ENCODE measurements around the gene AMBRA1.
A peak's percentile ranks its signal among the peaks of the same experiment; 100 is the strongest.

Gene AMBRA1

DNA sequence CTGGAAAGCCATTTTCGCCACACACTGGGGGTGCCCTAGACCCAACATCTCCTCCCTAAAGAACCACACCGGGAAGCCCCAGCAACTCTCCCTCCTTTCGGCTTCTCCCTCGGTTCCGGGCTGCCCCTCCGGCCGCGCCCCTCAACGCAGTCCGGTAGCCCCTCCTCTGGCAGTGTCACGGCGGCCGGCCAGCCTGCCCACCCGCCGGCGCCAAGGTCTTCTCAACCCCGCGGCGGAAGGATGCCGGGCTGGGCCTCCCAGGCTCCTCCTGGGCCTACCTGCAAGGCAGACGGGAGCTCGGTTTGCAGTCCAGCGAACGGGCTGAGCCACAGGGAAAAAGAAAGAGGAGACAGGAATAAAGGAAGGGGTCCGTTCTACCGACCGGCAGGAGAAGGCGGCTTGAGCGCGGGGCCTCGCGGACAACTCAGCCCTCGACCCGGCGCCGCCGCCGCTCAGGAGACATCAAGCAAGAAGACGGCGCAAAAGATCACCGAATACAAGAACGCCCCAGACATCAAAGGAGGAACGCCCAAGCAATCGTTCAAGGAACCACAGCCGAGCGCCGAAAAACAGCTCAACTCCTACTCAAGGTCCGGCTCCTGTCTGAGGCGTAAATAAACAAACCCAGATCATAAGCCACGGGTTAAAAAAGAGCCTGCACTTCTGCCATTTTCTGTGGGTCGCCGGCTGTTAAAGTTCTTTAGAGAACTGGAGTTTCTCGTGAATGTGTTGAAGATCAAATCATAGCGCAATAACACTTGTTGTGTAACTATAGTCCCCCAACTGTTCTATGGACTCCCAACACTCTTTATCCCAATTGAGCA, at the start of gene AMBRA1:
Gene AMBRA1 (minus strand): TSS at position 474 of the 824 bp plus-strand sequence. CDS start 45,643 bp downstream, outside the sequence.
- Histone ChIP-seq H3K36me3 (ENCODE audit: control insufficient read depth, insufficient read depth, low read length) (no peaks in the 10 kb centered on the region), H3K4me3 (ENCODE audit: low read length) (peak within 1 kb of the TSS; percentile 91), H3K9me3 (ENCODE audit: control insufficient read depth, low read length) (no peaks in the 10 kb centered on the region), H3K27me3 (ENCODE audit: control insufficient read depth, insufficient read depth, low read length) (no peaks in the 10 kb centered on the region), H3K9ac (ENCODE audit: low read length) (peak within 1 kb of the TSS; percentile 80), H3K4me1 (ENCODE audit: control insufficient read depth, insufficient read depth, low read length) (peaks cover 29% of the 10 kb centered on the region)

DNA sequence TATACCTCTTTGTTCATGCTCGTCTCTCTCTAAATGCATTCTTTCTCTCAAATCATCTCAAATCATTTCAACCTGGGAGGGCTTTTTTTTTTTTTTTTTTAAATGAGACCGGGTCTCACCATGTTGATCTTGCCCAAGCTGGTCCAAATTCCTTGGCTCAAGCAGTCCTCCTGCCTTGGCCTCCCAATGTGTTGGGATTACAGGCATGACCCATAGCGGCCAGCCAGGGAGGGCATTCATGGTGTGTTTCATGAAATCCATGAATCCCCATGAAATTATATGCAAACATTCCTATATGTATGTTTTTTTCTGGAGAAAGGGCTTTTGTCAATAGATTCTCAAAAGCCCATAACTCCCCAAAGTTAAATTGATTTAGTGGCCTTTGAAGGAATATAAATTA, 49.7 kb upstream of the AMBRA1 start:
- Histone ChIP-seq H3K9ac (ENCODE audit: low read length) (no peak overlapping the region), H3K4me3 (ENCODE audit: low read length) (no peak overlapping the region), H3K27me3 (ENCODE audit: control insufficient read depth, insufficient read depth, low read length) (no peaks in the 10 kb centered on the region), H3K4me1 (ENCODE audit: control insufficient read depth, insufficient read depth, low read length) (peaks cover 11% of the 10 kb centered on the region), H3K36me3 (ENCODE audit: control insufficient read depth, insufficient read depth, low read length) (no peaks in the 10 kb centered on the region), H3K9me3 (ENCODE audit: control insufficient read depth, low read length) (no peaks in the 10 kb centered on the region)

DNA sequence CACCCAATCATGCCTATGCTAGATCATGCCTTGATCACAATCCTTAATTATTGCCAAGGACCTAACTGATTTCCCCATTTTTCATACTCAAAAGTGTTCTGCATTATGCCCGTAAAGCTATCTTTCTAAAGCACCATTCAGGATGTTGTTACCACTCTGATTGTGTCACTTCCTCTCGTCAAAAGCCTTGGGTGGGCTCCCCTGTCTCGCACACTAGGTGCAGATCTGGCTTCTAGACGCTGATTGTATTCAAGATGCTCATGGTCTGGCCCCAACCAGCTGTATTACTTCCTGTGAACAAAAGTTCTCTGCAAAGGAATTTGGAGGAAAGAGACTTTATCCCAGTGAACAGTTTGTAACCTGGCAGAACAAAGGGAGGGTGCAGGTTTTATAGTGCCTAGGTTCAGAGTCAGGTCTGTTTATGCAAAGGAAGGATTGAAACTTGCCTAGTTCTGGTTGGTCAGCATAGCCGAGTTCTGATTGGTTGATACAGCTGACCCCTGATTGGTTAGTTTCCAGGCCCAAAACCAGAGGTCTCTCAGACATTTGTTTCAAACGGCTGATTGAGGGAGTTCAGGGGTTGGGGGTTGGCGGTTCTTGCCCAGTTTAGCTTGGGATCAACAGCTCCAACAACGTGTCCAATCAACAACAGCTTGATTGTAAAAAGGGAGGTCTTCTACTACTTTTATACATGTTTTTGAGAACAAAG, 49.0 kb upstream of the AMBRA1 start:
- H3K36me3 ChIP-seq (ENCODE audit: control insufficient read depth, insufficient read depth, low read length), result no peaks in the 10 kb centered on the region

GRCh38 chr11:46641639-46642038, 47.8 kb upstream of the AMBRA1 start:
- H3K4me1 ChIP-seq (ENCODE audit: control insufficient read depth, insufficient read depth, low read length), result peaks cover 11% of the 10 kb centered on the region
- no peaks in the 10 kb centered on the region for H3K9me3 ChIP-seq (ENCODE audit: control insufficient read depth, low read length)
- no peak overlapping the region for H3K4me3 ChIP-seq (ENCODE audit: low read length)
- H3K36me3 ChIP-seq (ENCODE audit: control insufficient read depth, insufficient read depth, low read length), result no peaks in the 10 kb centered on the region
- H3K27me3 ChIP-seq (ENCODE audit: control insufficient read depth, insufficient read depth, low read length), result no peaks in the 10 kb centered on the region
- H3K9ac ChIP-seq (ENCODE audit: low read length), result no peak overlapping the region

More for the DNA sequence above, 49.0 kb upstream of the AMBRA1 start:
- no peaks in the 10 kb centered on the region for H3K27me3 ChIP-seq (ENCODE audit: control insufficient read depth, insufficient read depth, low read length)
- no peaks in the 10 kb centered on the region for H3K9me3 ChIP-seq (ENCODE audit: control insufficient read depth, low read length)
- H3K4me3 ChIP-seq (ENCODE audit: low read length), result no peak overlapping the region
- H3K9ac ChIP-seq (ENCODE audit: low read length), result no peak overlapping the region
- H3K4me1 ChIP-seq (ENCODE audit: control insufficient read depth, insufficient read depth, low read length), result peaks cover 11% of the 10 kb centered on the region

DNA sequence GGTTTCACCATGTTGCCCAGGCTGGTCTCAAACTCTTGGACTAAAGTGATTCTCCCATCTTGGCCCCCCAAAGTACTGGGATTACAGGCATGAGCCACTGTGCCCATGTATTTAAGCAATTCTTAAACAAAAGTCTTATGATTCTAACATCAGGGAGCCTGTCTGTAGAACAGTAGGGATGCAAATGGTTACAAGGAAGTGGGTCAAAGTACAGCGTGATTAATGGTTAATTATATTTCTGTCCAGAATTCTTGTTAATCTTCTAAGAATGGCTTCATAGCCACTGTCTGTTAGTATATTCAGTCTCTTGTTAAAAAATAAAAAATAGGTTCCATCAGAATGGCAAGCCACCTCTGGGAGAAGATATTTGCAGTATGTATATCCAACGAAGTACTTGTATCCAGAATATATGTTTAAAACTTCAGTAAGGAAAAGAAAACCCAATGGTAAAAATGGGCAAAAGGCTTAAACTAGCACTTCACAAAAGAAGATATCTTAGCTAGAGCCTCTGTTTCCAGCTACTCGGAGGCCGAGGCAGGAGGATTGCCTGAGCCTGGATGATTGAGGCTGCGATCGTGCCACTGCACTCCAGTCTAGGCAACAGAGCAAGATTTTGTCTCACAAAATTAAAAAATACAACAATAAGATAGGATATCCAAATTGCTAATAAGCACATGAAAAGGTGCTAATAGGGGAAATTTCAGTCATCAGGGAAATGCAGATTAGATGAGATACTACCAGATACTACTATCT, 46.4 kb upstream of the AMBRA1 start:
- H3K27me3 ChIP-seq (ENCODE audit: control insufficient read depth, insufficient read depth, low read length), result no peaks in the 10 kb centered on the region
- peaks cover 11% of the 10 kb centered on the region for H3K4me1 ChIP-seq (ENCODE audit: control insufficient read depth, insufficient read depth, low read length)
- H3K4me3 ChIP-seq (ENCODE audit: low read length), result no peak overlapping the region
- no peaks in the 10 kb centered on the region for H3K36me3 ChIP-seq (ENCODE audit: control insufficient read depth, insufficient read depth, low read length)
- peak overlapping the region; percentile 24 for H3K9ac ChIP-seq (ENCODE audit: low read length)
- no peaks in the 10 kb centered on the region for H3K9me3 ChIP-seq (ENCODE audit: control insufficient read depth, low read length)

- H3K9me3 ChIP-seq (ENCODE audit: control insufficient read depth, low read length), result no peaks in the 10 kb centered on the region
- H3K9ac ChIP-seq (ENCODE audit: low read length), result no peak overlapping the region
- H3K27me3 ChIP-seq (ENCODE audit: control insufficient read depth, insufficient read depth, low read length), result no peaks in the 10 kb centered on the region
- H3K36me3 ChIP-seq (ENCODE audit: control insufficient read depth, insufficient read depth, low read length), result no peaks in the 10 kb centered on the region
- H3K4me3 ChIP-seq (ENCODE audit: low read length), result no peak overlapping the region
- H3K4me1 ChIP-seq (ENCODE audit: control insufficient read depth, insufficient read depth, low read length), result peaks cover 11% of the 10 kb centered on the region
Measured at GRCh38 chr11:46639197-46639839, 45.5 kb upstream of the AMBRA1 start.

- Histone ChIP-seq H3K4me1 (ENCODE audit: control insufficient read depth, insufficient read depth, low read length) (peaks cover 11% of the 10 kb centered on the region), H3K4me3 (ENCODE audit: low read length) (no peak overlapping the region), H3K27me3 (ENCODE audit: control insufficient read depth, insufficient read depth, low read length) (no peaks in the 10 kb centered on the region), H3K36me3 (ENCODE audit: control insufficient read depth, insufficient read depth, low read length) (no peaks in the 10 kb centered on the region), H3K9me3 (ENCODE audit: control insufficient read depth, low read length) (no peaks in the 10 kb centered on the region), H3K9ac (ENCODE audit: low read length) (no peak overlapping the region)
Measured at GRCh38 chr11:46637546-46637945, 43.7 kb upstream of the AMBRA1 start.

- H3K9ac ChIP-seq (ENCODE audit: low read length), result no peak overlapping the region
- no peaks in the 10 kb centered on the region for H3K9me3 ChIP-seq (ENCODE audit: control insufficient read depth, low read length)
- no peaks in the 10 kb centered on the region for H3K27me3 ChIP-seq (ENCODE audit: control insufficient read depth, insufficient read depth, low read length)
- H3K36me3 ChIP-seq (ENCODE audit: control insufficient read depth, insufficient read depth, low read length), result no peaks in the 10 kb centered on the region
- H3K4me3 ChIP-seq (ENCODE audit: low read length), result no peak overlapping the region
- H3K4me1 ChIP-seq (ENCODE audit: control insufficient read depth, insufficient read depth, low read length), result peaks cover 11% of the 10 kb centered on the region
Measured at GRCh38 chr11:46635557-46636139, 41.8 kb upstream of the AMBRA1 start.

DNA sequence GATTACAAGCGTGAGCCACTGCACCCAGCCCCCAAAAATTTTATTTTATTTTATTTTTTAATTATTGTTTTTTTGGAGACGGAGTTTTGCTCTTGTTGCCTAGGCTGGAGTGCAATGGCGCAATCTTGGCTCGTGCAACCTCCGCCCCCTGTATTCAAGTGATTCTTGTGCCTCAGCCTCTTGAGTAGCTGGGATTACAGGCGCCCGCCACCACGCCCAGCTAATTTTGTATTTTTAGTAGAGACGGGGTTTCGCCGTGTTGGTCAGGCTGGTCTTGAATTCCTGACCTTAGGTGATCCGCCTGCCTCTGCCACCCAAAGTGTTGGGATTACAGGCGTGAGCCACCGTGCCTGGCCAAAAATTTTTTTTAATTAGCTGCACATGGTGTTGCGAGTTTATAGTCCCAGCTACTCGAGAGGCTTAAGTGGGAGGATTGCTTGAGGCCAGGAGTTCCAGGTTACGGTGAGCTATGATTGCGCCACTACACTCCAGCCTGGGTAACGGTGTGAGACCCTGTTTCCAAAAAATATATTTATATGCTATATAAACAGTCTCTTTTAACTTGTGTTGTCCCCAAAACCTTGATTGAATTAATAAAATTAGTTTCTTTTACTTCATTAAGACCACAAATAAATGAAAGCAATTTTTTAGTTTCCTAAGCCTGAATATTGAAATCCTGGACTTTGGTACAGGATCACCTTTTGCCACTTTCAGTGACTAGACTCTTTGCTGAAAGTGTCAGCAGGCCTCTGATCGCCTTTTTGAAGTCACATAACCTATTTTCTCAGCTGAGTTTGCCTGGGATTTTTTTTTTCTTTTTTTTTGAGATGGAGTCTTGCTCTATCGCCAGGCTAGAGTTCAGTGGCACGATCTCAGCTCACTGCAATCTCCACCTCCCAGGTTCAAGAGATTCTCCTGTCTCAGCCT, 39.7 kb upstream of the AMBRA1 start:
- Histone ChIP-seq H3K4me1 (ENCODE audit: control insufficient read depth, insufficient read depth, low read length) (no peaks in the 10 kb centered on the region), H3K4me3 (ENCODE audit: low read length) (no peak overlapping the region), H3K27me3 (ENCODE audit: control insufficient read depth, insufficient read depth, low read length) (no peaks in the 10 kb centered on the region), H3K9ac (ENCODE audit: low read length) (no peak overlapping the region), H3K9me3 (ENCODE audit: control insufficient read depth, low read length) (no peaks in the 10 kb centered on the region), H3K36me3 (ENCODE audit: control insufficient read depth, insufficient read depth, low read length) (peaks cover 5% of the 10 kb centered on the region)

- Histone ChIP-seq H3K9ac (ENCODE audit: low read length) (no peak overlapping the region), H3K27me3 (ENCODE audit: control insufficient read depth, insufficient read depth, low read length) (no peaks in the 10 kb centered on the region), H3K4me3 (ENCODE audit: low read length) (no peak overlapping the region), H3K36me3 (ENCODE audit: control insufficient read depth, insufficient read depth, low read length) (peaks cover 5% of the 10 kb centered on the region), H3K4me1 (ENCODE audit: control insufficient read depth, insufficient read depth, low read length) (no peaks in the 10 kb centered on the region), H3K9me3 (ENCODE audit: control insufficient read depth, low read length) (no peaks in the 10 kb centered on the region)
Measured at GRCh38 chr11:46632502-46632901, 38.7 kb upstream of the AMBRA1 start.

Measured in mucosa of stomach (tissue), 1 donor.